Upper lobe of right lung (tissue), 1 donor: Measurements from ENCODE around the gene ARMC9. TPM values are rescaled to one million over a fixed set of nuclear protein-coding genes. Genes with fewer than 3 reads are reported as not detected.

ENCODE experiments used
- ATAC-seq: fragments of 200-7000 bp; cut with Tn5 transposase; one replicate; pipeline ENCODE4 v1.9.1; 2020; ENCODE audit warnings: mild to moderate bottlenecking, moderate library complexity
- DNase-seq: peaks from one replicate; pipeline ENCODE4 v3.0.0-alpha.2; 2020
- H3K27ac ChIP-seq: fragments of 200-600 bp; one replicate; pipeline ENCODE4 v1.8.0; 2022
- H3K27me3 ChIP-seq: fragments of 200-600 bp; one replicate; pipeline ENCODE4 v1.8.0; 2022; ENCODE audit warnings: mild to moderate bottlenecking
- H3K36me3 ChIP-seq: fragments of 200-600 bp; one replicate; pipeline ENCODE4 v1.8.0; 2022
- H3K4me1 ChIP-seq: fragments of 200-600 bp; one replicate; pipeline ENCODE4 v1.8.0; 2022
- H3K4me3 ChIP-seq: fragments of 200-600 bp; one replicate; pipeline ENCODE4 v1.8.0; 2022; ENCODE audit warnings: mild to moderate bottlenecking
- H3K9me3 ChIP-seq: fragments of 200-600 bp; one replicate; pipeline ENCODE4 v1.8.0; 2022
- intact Hi-C: fragments of 100-400 bp; cut with DNase I; formaldehyde crosslinking; loops from one replicate; pipeline ENCODE4 v1.11.0; 2022
- total RNA-seq: library from RNA; stranded (reverse); fragmentation: NEBNext Ultra II Directional; extraction: Animal tissue kit (Norgen Biotek cat#: 25700); gene quantifications from one replicate; pipeline ENCODE4 v1.2.1, GENCODE V29; 2021
- TF ChIP-seq, protein P1 (sequence below): fragments of 200-600 bp; IDR thresholded peaks from one replicate; pipeline ENCODE4 v1.8.0; 2022; ENCODE audit warnings: antibody characterized with exemption
- donor health status: DM: no; HTN: yes; CAD: no; lungs with severe emphysema.

The ARMC9 gene
- total RNA-seq, 1 donor from 2014 or later: 37.1 TPM

DNA sequence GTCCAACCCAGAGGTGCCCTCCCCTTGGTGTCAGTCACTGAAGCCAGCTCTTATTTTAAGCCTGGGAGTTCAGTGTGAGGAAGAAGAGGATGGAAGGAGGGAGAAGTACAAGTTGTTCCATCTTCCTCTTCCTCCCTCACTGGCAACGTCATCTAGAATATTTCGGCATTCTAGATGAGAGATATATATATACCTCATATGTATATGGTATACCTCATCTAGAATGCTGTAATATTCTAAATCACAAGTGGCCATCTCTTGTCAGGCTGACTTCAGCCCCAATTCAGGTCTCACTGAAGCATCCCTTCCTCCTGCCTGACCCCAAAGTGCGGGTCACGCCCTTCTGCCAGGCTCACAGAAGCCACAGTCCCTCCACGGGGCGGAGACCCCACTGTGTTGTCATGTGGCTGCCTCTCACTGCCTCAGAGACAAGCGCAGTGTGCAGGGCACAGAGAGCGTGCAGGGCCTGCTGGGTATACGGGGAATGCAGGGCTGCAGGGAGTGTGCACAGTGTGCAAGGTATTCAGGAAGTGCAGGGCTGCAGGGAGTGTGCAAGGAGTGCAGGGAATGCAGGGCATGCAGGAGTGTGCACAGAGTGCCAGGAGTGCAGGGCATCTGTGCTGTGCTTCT is 164.2 kb downstream of the ARMC9 start:
- Histone ChIP-seq H3K36me3 (no peaks in the 10 kb centered on the region), H3K27ac (peak overlapping the region; percentile 55), H3K9me3 (no peaks in the 10 kb centered on the region), H3K4me3 (no peak overlapping the region), H3K4me1 (peaks cover 4% of the 10 kb centered on the region), H3K27me3 (no peaks in the 10 kb centered on the region)
- intact Hi-C loops: no loop called here
- peak; percentile 46 for ATAC-seq
- TF ChIP-seq, protein P1, sequence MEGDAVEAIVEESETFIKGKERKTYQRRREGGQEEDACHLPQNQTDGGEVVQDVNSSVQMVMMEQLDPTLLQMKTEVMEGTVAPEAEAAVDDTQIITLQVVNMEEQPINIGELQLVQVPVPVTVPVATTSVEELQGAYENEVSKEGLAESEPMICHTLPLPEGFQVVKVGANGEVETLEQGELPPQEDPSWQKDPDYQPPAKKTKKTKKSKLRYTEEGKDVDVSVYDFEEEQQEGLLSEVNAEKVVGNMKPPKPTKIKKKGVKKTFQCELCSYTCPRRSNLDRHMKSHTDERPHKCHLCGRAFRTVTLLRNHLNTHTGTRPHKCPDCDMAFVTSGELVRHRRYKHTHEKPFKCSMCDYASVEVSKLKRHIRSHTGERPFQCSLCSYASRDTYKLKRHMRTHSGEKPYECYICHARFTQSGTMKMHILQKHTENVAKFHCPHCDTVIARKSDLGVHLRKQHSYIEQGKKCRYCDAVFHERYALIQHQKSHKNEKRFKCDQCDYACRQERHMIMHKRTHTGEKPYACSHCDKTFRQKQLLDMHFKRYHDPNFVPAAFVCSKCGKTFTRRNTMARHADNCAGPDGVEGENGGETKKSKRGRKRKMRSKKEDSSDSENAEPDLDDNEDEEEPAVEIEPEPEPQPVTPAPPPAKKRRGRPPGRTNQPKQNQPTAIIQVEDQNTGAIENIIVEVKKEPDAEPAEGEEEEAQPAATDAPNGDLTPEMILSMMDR: no peak
- no peak for DNase-seq

DNA sequence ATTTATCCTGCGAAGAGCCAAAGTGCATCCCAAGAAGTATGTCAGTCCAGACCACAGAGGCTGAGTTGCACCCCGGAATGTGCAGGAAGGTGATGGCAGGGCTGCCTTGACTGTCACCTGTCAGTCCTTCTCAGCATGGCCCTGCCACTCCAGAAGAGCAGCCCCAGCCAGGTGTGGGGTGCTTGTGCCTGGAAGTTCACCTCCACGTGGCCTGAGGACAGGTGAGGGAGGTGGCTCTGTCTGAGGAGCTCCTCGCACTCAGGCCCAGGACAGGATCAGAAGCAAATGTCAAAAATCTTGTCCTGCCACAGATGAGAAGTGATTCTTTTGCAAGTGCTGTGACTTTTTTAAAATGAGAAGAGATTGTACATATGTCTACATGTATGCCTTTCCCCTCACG is 165.6 kb downstream of the ARMC9 start:
- ATAC-seq (no peak), DNase-seq (no peak)
- H3K36me3 ChIP-seq: no peaks in the 10 kb centered on the region
- TF ChIP-seq, protein P1: no peak
- H3K4me1 ChIP-seq: peaks cover 4% of the 10 kb centered on the region
- intact Hi-C loops: no loop called here
- H3K4me3 ChIP-seq: no peak overlapping the region
- no peaks in the 10 kb centered on the region for H3K27me3 ChIP-seq
- H3K27ac ChIP-seq: no peak overlapping the region
- H3K9me3 ChIP-seq: no peaks in the 10 kb centered on the region

DNA sequence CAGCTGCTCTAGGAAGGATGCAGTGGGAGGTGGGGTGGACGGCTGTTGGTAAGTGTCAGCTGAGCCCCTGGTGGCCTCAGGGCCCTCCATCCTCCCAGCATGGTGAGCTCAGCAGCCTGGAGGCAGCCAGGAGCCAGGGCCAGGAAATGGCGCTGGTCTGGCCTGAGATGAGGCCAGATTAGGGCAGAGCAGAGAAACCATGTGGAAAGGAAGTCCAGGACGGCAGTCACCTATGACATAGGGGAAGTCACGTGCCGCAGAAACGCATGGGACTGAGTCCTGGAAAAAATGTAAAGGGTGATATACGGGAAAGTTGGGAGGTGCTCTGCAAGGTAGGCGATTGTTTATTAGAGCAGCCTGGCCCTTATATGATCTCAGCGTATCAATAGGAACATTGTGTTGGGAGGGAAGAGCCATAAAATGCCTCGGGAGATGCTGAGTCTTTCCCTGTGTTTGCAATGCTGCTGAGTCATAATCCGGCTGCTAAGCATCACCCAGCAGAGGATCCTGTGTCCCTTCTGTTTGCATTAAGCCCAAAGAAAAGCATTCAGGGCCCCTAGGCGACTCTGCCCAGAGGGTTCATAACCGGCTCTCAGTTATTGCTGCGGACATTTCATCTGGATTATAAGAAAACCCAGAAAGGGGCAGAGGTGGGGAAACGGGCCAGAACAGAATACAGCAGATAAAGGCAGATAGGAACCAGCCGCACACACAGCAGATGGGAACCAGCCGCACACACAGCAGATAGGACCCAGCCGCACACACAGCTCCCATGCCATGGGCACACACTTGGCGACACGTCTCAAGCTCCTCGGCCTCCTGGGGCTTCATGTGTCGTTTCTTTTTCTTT is 166.8 kb downstream of the ARMC9 start:
- intact Hi-C loops: no loop called here
- H3K4me3 ChIP-seq: no peak overlapping the region
- peaks cover 4% of the 10 kb centered on the region for H3K4me1 ChIP-seq
- DNase-seq (no peak), ATAC-seq (no peak)
- H3K27ac ChIP-seq: no peak overlapping the region
- H3K9me3 ChIP-seq: no peaks in the 10 kb centered on the region
- H3K27me3 ChIP-seq: no peaks in the 10 kb centered on the region
- no peaks in the 10 kb centered on the region for H3K36me3 ChIP-seq
- TF ChIP-seq, protein P1: no peak

DNA sequence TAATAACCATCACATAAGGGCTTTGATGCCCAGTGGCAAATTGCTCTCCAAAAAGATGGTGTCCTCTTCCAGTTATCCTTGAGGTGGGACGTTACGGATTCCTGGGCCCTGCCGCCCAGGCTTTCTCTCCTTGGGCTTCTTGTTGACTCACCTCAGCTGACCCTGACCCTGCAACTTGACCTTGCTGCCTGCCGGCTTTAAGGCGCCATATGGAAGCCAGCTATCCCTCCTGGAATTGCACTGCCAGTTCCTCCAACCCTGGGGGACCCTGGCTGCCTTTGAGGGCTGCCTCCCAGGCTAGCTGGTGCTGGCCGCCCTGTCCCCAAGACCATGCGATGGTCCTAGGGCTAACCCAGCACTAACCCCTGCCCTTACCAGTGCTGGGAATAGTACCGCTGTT is 168.7 kb downstream of the ARMC9 start:
- Histone ChIP-seq H3K27ac (no peak overlapping the region), H3K9me3 (no peaks in the 10 kb centered on the region), H3K27me3 (no peaks in the 10 kb centered on the region), H3K4me1 (peaks cover 4% of the 10 kb centered on the region), H3K4me3 (no peak overlapping the region), H3K36me3 (no peaks in the 10 kb centered on the region)
- TF ChIP-seq, protein P1: no peak
- DNase-seq (no peak), ATAC-seq (no peak)
- intact Hi-C loops: no loop called here

DNA sequence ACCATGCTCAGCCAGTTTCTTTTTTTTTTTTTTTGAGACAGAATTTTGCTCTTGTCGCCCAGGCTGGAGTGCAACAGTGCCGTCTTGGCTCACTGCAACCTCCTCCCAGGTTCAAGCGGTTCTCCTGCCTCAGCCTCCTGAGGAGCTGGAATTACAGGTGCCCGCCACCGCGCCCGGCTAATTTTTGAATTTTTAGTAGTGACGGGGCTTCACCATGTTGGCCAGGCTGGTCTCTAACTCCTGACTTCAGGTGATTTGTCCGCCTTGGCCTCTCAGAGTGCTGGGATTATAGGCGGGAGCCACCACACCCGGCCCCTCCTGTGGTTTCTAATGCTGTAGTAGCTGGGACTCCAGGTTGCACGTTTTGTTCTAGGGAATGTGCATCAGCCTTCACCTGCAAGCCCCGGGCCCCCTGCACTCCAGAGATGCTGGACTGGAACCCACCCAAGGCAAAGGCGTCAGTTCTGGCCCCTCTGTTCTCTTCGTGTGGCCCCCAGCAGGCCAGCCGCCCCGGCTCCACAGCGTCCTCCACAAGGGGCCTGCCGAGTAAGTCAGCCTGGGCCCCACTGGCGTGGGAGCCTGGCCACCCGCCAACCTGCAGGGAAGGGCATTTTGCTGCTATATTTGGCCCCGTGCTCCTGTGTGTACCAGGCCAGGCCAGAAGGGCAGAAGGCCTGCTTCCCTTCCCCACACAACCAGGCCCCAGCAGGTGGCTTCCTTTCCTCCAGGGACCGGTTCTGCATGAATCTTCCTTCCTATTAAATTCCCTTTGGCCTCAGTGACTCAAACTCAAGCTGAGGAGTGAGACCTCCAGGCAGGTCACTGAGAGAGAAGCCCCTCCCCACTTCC is 171.4 kb downstream of the ARMC9 start:
- Histone ChIP-seq H3K27ac (no peak overlapping the region), H3K9me3 (no peaks in the 10 kb centered on the region), H3K4me1 (no peaks in the 10 kb centered on the region), H3K4me3 (no peak overlapping the region), H3K36me3 (no peaks in the 10 kb centered on the region), H3K27me3 (no peaks in the 10 kb centered on the region)
- TF ChIP-seq, protein P1: no peak
- intact Hi-C loops: no loop called here
- peak; percentile 20 for ATAC-seq
- DNase-seq: no peak
